H9 (cell line): ENCODE measurements around the gene LSM11. TPM values are rescaled to one million over a fixed set of nuclear protein-coding genes. Genes with fewer than 3 reads are reported as not detected.

Experiments used
- DNase-seq: peaks from one replicate; pipeline ENCODE4 v3.0.0-alpha.2; 2017
- H2AFZ ChIP-seq: one replicate; pipeline ENCODE4 v1.6.1; 2013; ENCODE audit warnings: mild to moderate bottlenecking, low read length, control low read depth, moderate library complexity
- H2AK5ac ChIP-seq: 2 replicates; pipeline ENCODE4 v1.6.1; 2013; ENCODE audit warnings: low read length, control low read depth, mixed read lengths; ENCODE audit not compliant: insufficient read length
- H2BK120ac ChIP-seq: one replicate; pipeline ENCODE4 v1.6.1; 2013; ENCODE audit warnings: low read depth, mild to moderate bottlenecking, low read length, control low read depth, inconsistent platforms; ENCODE audit not compliant: poor library complexity, severe bottlenecking
- H2BK12ac ChIP-seq: 2 replicates; pipeline ENCODE4 v1.6.1; 2013; ENCODE audit warnings: low read length, control low read depth, mixed read lengths, low read depth; ENCODE audit not compliant: insufficient read length
- H2BK15ac ChIP-seq: 2 replicates; pipeline ENCODE4 v1.6.1; 2013; ENCODE audit warnings: low read depth, low read length, control low read depth
- H2BK20ac ChIP-seq: one replicate; pipeline ENCODE4 v1.6.1; 2013; ENCODE audit warnings: low read depth, mild to moderate bottlenecking, low read length, control low read depth, inconsistent platforms; ENCODE audit not compliant: poor library complexity, severe bottlenecking
- H2BK5ac ChIP-seq: 2 replicates; pipeline ENCODE4 v1.6.1; 2013; ENCODE audit warnings: low read length, control low read depth, mixed read lengths; ENCODE audit not compliant: insufficient read length
- H3K14ac ChIP-seq: 2 replicates; pipeline ENCODE4 v1.6.1; 2013; ENCODE audit warnings: low read length, control low read depth; ENCODE audit not compliant: insufficient read depth
- H3K18ac ChIP-seq: 2 replicates; pipeline ENCODE4 v1.6.1; 2013; ENCODE audit warnings: low read depth, mild to moderate bottlenecking, mixed read lengths, low read length, control low read depth; ENCODE audit not compliant: insufficient read length
- H3K23ac ChIP-seq: 2 replicates; pipeline ENCODE4 v1.6.1; 2013; ENCODE audit warnings: low read length, control low read depth, mixed read lengths, low read depth; ENCODE audit not compliant: insufficient read length
- H3K23me2 ChIP-seq: 2 replicates; pipeline ENCODE4 v1.6.1; 2013; ENCODE audit warnings: low read depth, mild to moderate bottlenecking, mixed read lengths, low read length, control low read depth; ENCODE audit not compliant: insufficient read length, poor library complexity, severe bottlenecking
- H3K27ac ChIP-seq: 2 replicates; pipeline ENCODE4 v1.5.1; 2013; ENCODE audit warnings: low read length, control low read depth, mixed read lengths, low read depth; ENCODE audit not compliant: insufficient read length
- H3K27me3 ChIP-seq: 2 replicates; pipeline ENCODE4 v1.6.1; 2013; ENCODE audit warnings: low read length, control low read depth, inconsistent platforms; ENCODE audit not compliant: insufficient read depth
- H3K4ac ChIP-seq: 2 replicates; pipeline ENCODE4 v1.6.1; 2013; ENCODE audit warnings: low read depth, mild to moderate bottlenecking, control low read depth, inconsistent platforms, low read length, moderate library complexity
- H3K4me1 ChIP-seq: 2 replicates; pipeline ENCODE4 v1.6.1; 2013; ENCODE audit warnings: low read length, control low read depth, inconsistent platforms; ENCODE audit not compliant: insufficient read depth
- H3K4me2 ChIP-seq: 2 replicates; pipeline ENCODE4 v1.6.1; 2013; ENCODE audit warnings: low read length, control low read depth, mixed read lengths; ENCODE audit not compliant: insufficient read length, insufficient read depth
- H3K56ac ChIP-seq: 2 replicates; pipeline ENCODE4 v1.6.1; 2013; ENCODE audit warnings: low read depth, mild to moderate bottlenecking, mixed read lengths, low read length, control low read depth; ENCODE audit not compliant: insufficient read length
- H3K79me1 ChIP-seq: 2 replicates; pipeline ENCODE4 v1.6.1; 2013; ENCODE audit warnings: low read depth, mild to moderate bottlenecking, moderate library complexity, low read length, control low read depth, inconsistent platforms; ENCODE audit not compliant: insufficient read depth, poor library complexity, severe bottlenecking
- H3K79me2 ChIP-seq: 2 replicates; pipeline ENCODE4 v1.6.1; 2013; ENCODE audit warnings: low read length, control low read depth, inconsistent platforms; ENCODE audit not compliant: insufficient read depth
- H3K9ac ChIP-seq: 2 replicates; pipeline ENCODE4 v1.6.1; 2013; ENCODE audit warnings: low read length, control low read depth, mixed read lengths; ENCODE audit not compliant: insufficient read length; ENCODE audit errors: extremely low read depth
- H3K9me3 ChIP-seq: one replicate; pipeline ENCODE4 v1.6.1; 2013; ENCODE audit warnings: low read depth, low read length, inconsistent platforms; ENCODE audit not compliant: control insufficient read depth
- H3T11ph ChIP-seq: one replicate; pipeline ENCODE4 v1.6.1; 2013; ENCODE audit warnings: mild to moderate bottlenecking, low read length, control low read depth, inconsistent platforms
- H4K20me1 ChIP-seq: one replicate; pipeline ENCODE4 v1.6.1; 2013; ENCODE audit not compliant: control insufficient read depth, insufficient read length, insufficient read depth
- H4K5ac ChIP-seq: 2 replicates; pipeline ENCODE4 v1.6.1; 2013; ENCODE audit warnings: low read depth, mild to moderate bottlenecking, mixed read lengths, low read length, control low read depth; ENCODE audit not compliant: insufficient read length
- H4K8ac ChIP-seq: replicated peaks from 2 replicates; pipeline ENCODE4 v1.6.1; 2013; ENCODE audit warnings: low read length, control low read depth, mixed read lengths, low read depth; ENCODE audit not compliant: insufficient read length
- H4K91ac ChIP-seq: 2 replicates; pipeline ENCODE4 v1.6.1; 2013; ENCODE audit warnings: low read depth, mild to moderate bottlenecking, moderate library complexity, mixed read lengths, low read length, control low read depth; ENCODE audit not compliant: insufficient read length
- H3K27ac Mint-ChIP-seq, 3 experiments: 2 replicates in 2 of 3; 3 replicates in 1 of 3; pipeline ENCODE4 v1.8.0; 2020 to 2021; ENCODE audit warnings: mixed read lengths in 3 of 3, mild to moderate bottlenecking in 1 of 3, moderate library complexity in 1 of 3
- H3K27me3 Mint-ChIP-seq: 2 replicates; pipeline ENCODE4 v1.8.0; 2021; ENCODE audit warnings: low read depth, mild to moderate bottlenecking, moderate library complexity, mixed read lengths
- H3K36me3 Mint-ChIP-seq, 3 experiments: 2 replicates in 2 of 3; 3 replicates in 1 of 3; pipeline ENCODE4 v1.8.0; 2020 to 2021; ENCODE audit warnings: low read depth in 3 of 3, mixed read lengths in 3 of 3; ENCODE audit not compliant: insufficient read depth in 1 of 3
- H3K4me1 Mint-ChIP-seq, 2 experiments: 2 replicates each; pipeline ENCODE4 v1.8.0; 2020; ENCODE audit warnings: mixed read lengths in 2 of 2
- H3K4me3 Mint-ChIP-seq, 2 experiments: 2 replicates in 1 of 2; 3 replicates in 1 of 2; pipeline ENCODE4 v1.8.0; 2020 to 2021; ENCODE audit warnings: mild to moderate bottlenecking in 2 of 2, mixed read lengths in 2 of 2, moderate library complexity in 1 of 2
- H3K9me3 Mint-ChIP-seq, 2 experiments: 2 replicates in 1 of 2; 3 replicates in 1 of 2; pipeline ENCODE4 v1.8.0; 2020; ENCODE audit warnings: mild to moderate bottlenecking in 2 of 2, mixed read lengths in 2 of 2, moderate library complexity in 1 of 2
- CTCF ChIP-seq: fragments of 200-600 bp; sonication (generic); conservative IDR thresholded peaks from 3 replicates; pipeline ENCODE4 v1.8.0; 2021; ENCODE audit warnings: antibody characterized with exemption, mild to moderate bottlenecking
- WGBS: extraction: QIAGEN DNeasy Blood & Tissue Kit; methylation state at CpG from one replicate; pipeline ENCODE4 v1.1.7; 2013; ENCODE audit warnings: missing lambda C conversion rate, low lambda C conversion rate, mixed read lengths; ENCODE audit not compliant: insufficient read length; ENCODE audit errors: extremely low coverage; 5-methylcytosine and 5-hydroxymethylcytosine counted together
- total RNA-seq: library from RNA; stranded (reverse); gene quantifications from 2 replicates; pipeline ENCODE4 v1.2.1, GENCODE V29; 2021

LSM11 gene
- total RNA-seq, 1 experiment from 2014 or later, result 4.7 TPM

GRCh38 chr5:157732130-157732514, 11.4 kb upstream of the LSM11 start:
- no peak for DNase-seq
- Histone ChIP-seq H3K79me1 (no peaks in the 10 kb centered on the region), H3K4me2 (peak overlapping the region; percentile 74), H3K9ac (no peak overlapping the region), H2AK5ac (no peak overlapping the region), H2BK120ac (no peak overlapping the region), H3K27me3 (no peaks in the 10 kb centered on the region), H2AFZ (no peak overlapping the region), H2BK20ac (no peak overlapping the region), H3K56ac (no peak overlapping the region), H3K79me2 (no peaks in the 10 kb centered on the region; the same call in 1 of the 2 replicates), H3K4ac (no peak overlapping the region), H2BK15ac (no peak overlapping the region), H2BK5ac (no peak overlapping the region), H3K27ac (no peak overlapping the region), H2BK12ac (no peak overlapping the region), H3K14ac (no peak overlapping the region), H4K5ac (no peak overlapping the region), H4K8ac (no peak overlapping the region), H4K20me1 (no peaks in the 10 kb centered on the region), H3K18ac (no peak overlapping the region), H3K9me3 (no peaks in the 10 kb centered on the region), H3K23ac (no peak overlapping the region), H4K91ac (no peak overlapping the region), H3K4me1 (no peaks in the 10 kb centered on the region), H3T11ph (no peak overlapping the region), H3K23me2 (no peaks in the 10 kb centered on the region)
- peaks cover 0 to 3% of the 10 kb centered on the region in 2 experiments; a peak in 2 of 5 replicates for H3K9me3 Mint-ChIP-seq
- no peaks in the 10 kb centered on the region for H3K27me3 Mint-ChIP-seq
- WGBS, result no CpG with 5 or more reads among the region's 5 CpGs
- H3K27ac Mint-ChIP-seq, result no peak overlapping the region
- H3K36me3 Mint-ChIP-seq, result peaks cover 14 to 29% (median 22%) of the 10 kb centered on the region in 3 experiments; a peak in 6 of 7 replicates
- H3K4me3 Mint-ChIP-seq, result peak overlapping the region; percentile 98 to 99
- TF ChIP-seq CTCF, result no peak
- H3K4me1 Mint-ChIP-seq, result peaks cover 2 to 12% of the 10 kb centered on the region in 2 experiments
